A549 (cell line): ENCODE results near the gene STRN.

Experiments
- HEYL ChIP-seq: fragments of 250-450 bp; sonication (Bioruptor Pico); IDR thresholded peaks from 2 replicates; pipeline ENCODE4 v1.8.0; 2021; ENCODE audit warnings: mild to moderate bottlenecking, moderate library complexity
- TF ChIP-seq, protein P1 (sequence below): fragments of 450-650 bp; IDR thresholded peaks from 2 replicates; pipeline ENCODE4 v1.6.1; 2014; ENCODE audit warnings: antibody characterized with exemption

DNA sequence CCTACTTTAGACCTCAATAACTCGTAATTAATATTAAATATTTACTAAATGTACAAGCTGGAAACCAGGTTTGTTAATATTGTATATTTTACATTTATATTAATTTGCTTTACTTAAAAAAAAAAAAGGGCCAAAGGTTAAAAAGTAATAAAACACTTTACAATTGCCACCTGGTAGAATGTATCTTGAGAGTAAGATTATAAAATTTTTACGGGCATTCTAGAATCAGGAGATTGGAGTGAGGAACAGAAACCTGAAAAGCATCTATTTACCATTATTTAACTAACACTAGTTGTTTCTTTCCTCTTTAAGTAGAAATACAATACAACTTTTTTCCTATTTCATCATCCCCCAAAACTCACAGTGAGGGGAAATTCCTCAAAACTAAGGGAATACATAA, 15.6 kb upstream of the STRN start:
- no peak for TF ChIP-seq HEYL (CRISPR knock-in tag)
- TF ChIP-seq, protein P1, sequence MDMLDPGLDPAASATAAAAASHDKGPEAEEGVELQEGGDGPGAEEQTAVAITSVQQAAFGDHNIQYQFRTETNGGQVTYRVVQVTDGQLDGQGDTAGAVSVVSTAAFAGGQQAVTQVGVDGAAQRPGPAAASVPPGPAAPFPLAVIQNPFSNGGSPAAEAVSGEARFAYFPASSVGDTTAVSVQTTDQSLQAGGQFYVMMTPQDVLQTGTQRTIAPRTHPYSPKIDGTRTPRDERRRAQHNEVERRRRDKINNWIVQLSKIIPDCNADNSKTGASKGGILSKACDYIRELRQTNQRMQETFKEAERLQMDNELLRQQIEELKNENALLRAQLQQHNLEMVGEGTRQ: no peak
